ENCODE measurements around the gene OPN1MW.
A peak's percentile ranks its signal among the peaks of the same experiment; 100 is the strongest.
"Not testable (repeated sequence)": the region's sequence is repeated elsewhere in the genome, so short reads cannot be mapped to it uniquely, and the experiment has no call there.

The OPN1MW gene

GRCh38 chrX:154182296-154182695, at the start of gene OPN1MW:
TSS of gene OPN1MW (plus strand) at chrX:154182596. CDS start at chrX:154182678, 82 bp downstream.
- in situ Hi-C loops (cut with MboI; ENCODE audit: low pct_unique_long_range_greater_than_20kb, low sequenced_read_pairs): not testable (repeated sequence)

GRCh38 chrX:154135458-154136229, 46.8 kb upstream of the OPN1MW start:
- DNase-seq: no peak
- in situ Hi-C loops (cut with MboI; ENCODE audit: low pct_unique_long_range_greater_than_20kb, low sequenced_read_pairs): no loop called here

More at GRCh38 chrX:154182296-154182695, at the start of gene OPN1MW:
- not testable (repeated sequence) for DNase-seq

- in situ Hi-C loops (cut with MboI; ENCODE audit: low pct_unique_long_range_greater_than_20kb, low sequenced_read_pairs): no loop called here
- DNase-seq: peak; percentile 90
Measured at GRCh38 chrX:154136627-154137161, 45.7 kb upstream of the OPN1MW start.

- in situ Hi-C loops (cut with MboI; ENCODE audit: low pct_unique_long_range_greater_than_20kb, low sequenced_read_pairs): no loop called here
- DNase-seq: no peak
Measured at GRCh38 chrX:154138857-154139256, 43.5 kb upstream of the OPN1MW start.

- DNase-seq: no peak
- in situ Hi-C loops (cut with MboI; ENCODE audit: low pct_unique_long_range_greater_than_20kb, low sequenced_read_pairs): no loop called here
Measured at GRCh38 chrX:154140206-154140605, 42.2 kb upstream of the OPN1MW start.

- DNase-seq: no peak
- in situ Hi-C loops (cut with MboI; ENCODE audit: low pct_unique_long_range_greater_than_20kb, low sequenced_read_pairs): no loop called here
Measured at GRCh38 chrX:154140742-154141141, 41.7 kb upstream of the OPN1MW start.

- no peak for DNase-seq
- in situ Hi-C loops (cut with MboI; ENCODE audit: low pct_unique_long_range_greater_than_20kb, low sequenced_read_pairs): no loop called here
Measured at GRCh38 chrX:154142386-154142785, 40.0 kb upstream of the OPN1MW start.

GRCh38 chrX:154142950-154143745, 39.2 kb upstream of the OPN1MW start:
- in situ Hi-C loops (cut with MboI; ENCODE audit: low pct_unique_long_range_greater_than_20kb, low sequenced_read_pairs): no loop called here
- no peak for DNase-seq

GRCh38 chrX:154144010-154144409, 38.4 kb upstream of the OPN1MW start, which contains the start of gene OPN1LW:
TSS of gene OPN1LW (plus strand) at chrX:154144243. CDS start at chrX:154144284, 41 bp downstream.
- DNase-seq; in situ Hi-C loops (cut with MboI; ENCODE audit: low pct_unique_long_range_greater_than_20kb, low sequenced_read_pairs): not testable (repeated sequence)

GRCh38 chrX:154151030-154151429, 31.4 kb upstream of the OPN1MW start:
- in situ Hi-C loops (cut with MboI; ENCODE audit: low pct_unique_long_range_greater_than_20kb, low sequenced_read_pairs); DNase-seq: not testable (repeated sequence)

- in situ Hi-C loops (cut with MboI; ENCODE audit: low pct_unique_long_range_greater_than_20kb, low sequenced_read_pairs): not testable (repeated sequence)
Measured at GRCh38 chrX:154156221-154156620, 26.2 kb upstream of the OPN1MW start.

GRCh38 chrX:154157207-154157606, 25.2 kb upstream of the OPN1MW start:
- DNase-seq; in situ Hi-C loops (cut with MboI; ENCODE audit: low pct_unique_long_range_greater_than_20kb, low sequenced_read_pairs): not testable (repeated sequence)

More at GRCh38 chrX:154156221-154156620, 26.2 kb upstream of the OPN1MW start:
- not testable (repeated sequence) for DNase-seq

GRCh38 chrX:154159345-154159744, 23.1 kb upstream of the OPN1MW start:
- in situ Hi-C loops (cut with MboI; ENCODE audit: low pct_unique_long_range_greater_than_20kb, low sequenced_read_pairs); DNase-seq: not testable (repeated sequence)

- DNase-seq; in situ Hi-C loops (cut with MboI; ENCODE audit: low pct_unique_long_range_greater_than_20kb, low sequenced_read_pairs): not testable (repeated sequence)
Measured at GRCh38 chrX:154164902-154165301, 17.5 kb upstream of the OPN1MW start.

GRCh38 chrX:154168384-154168783, 14.0 kb upstream of the OPN1MW start:
- in situ Hi-C loops (cut with MboI; ENCODE audit: low pct_unique_long_range_greater_than_20kb, low sequenced_read_pairs); DNase-seq: not testable (repeated sequence)

- in situ Hi-C loops (cut with MboI; ENCODE audit: low pct_unique_long_range_greater_than_20kb, low sequenced_read_pairs); DNase-seq: not testable (repeated sequence)
Measured at GRCh38 chrX:154172535-154172943, 9.9 kb upstream of the OPN1MW start.

GRCh38 chrX:154174356-154174755, 8.0 kb upstream of the OPN1MW start:
- DNase-seq; in situ Hi-C loops (cut with MboI; ENCODE audit: low pct_unique_long_range_greater_than_20kb, low sequenced_read_pairs): not testable (repeated sequence)

GRCh38 chrX:154183794-154184193, 1.4 kb downstream of the OPN1MW start:
- DNase-seq: not testable (repeated sequence)

GRCh38 chrX:154192846-154193245, 10.4 kb downstream of the OPN1MW start:
- in situ Hi-C loops (cut with MboI; ENCODE audit: low pct_unique_long_range_greater_than_20kb, low sequenced_read_pairs); DNase-seq: not testable (repeated sequence)

More at GRCh38 chrX:154183794-154184193, 1.4 kb downstream of the OPN1MW start:
- in situ Hi-C loops (cut with MboI; ENCODE audit: low pct_unique_long_range_greater_than_20kb, low sequenced_read_pairs): not testable (repeated sequence)

All from KBM-7 (cell line).